ENCODE results near the gene ADARB2.

GRCh38 chr10:1363446-1364121 is 373.7 kb downstream of the ADARB2 start:
- no peak for TF ChIP-seq CTCF (IDR thresholded peaks at IDR 0.05)
- no peak for TF ChIP-seq POLR2A (IDR thresholded peaks at IDR 0.05)

Data from Peyer's patch (tissue), 4 donors.